ENCODE data around the gene ZNF276.

Gene ZNF276

DNA sequence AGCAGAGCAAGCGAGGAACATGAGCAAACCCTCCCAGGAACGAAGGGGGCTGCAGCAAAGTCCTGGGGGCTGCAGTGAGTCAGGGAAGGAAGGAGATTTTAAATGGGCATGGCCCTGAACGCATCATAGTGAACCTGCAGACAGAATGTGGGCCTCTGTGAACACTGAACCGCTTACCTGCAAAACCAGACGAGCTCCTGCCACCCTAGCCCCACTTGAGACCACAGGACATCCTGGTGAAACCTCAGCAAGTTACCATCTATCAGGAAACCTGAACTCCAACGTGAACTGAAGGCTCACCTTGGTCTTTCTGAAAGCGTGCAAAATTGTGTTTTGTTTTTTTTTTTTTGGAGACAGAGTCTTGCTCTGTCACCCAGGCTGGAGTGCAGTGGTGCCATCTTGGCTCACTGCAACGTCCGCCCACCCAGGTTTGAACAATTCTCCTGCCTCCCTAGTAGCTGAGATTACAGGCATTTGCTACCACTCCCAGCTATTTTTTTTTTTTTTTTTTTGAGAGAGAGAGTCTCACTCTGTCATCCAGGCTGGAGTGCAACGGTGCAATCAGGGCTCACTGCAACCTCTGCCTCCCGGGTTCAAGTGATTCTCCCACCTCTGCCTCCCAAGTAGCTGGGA, 64.3 kb downstream of the ZNF276 start:
- no peak for DNase-seq (ENCODE audit: low read depth in 2 of 2)

DNA sequence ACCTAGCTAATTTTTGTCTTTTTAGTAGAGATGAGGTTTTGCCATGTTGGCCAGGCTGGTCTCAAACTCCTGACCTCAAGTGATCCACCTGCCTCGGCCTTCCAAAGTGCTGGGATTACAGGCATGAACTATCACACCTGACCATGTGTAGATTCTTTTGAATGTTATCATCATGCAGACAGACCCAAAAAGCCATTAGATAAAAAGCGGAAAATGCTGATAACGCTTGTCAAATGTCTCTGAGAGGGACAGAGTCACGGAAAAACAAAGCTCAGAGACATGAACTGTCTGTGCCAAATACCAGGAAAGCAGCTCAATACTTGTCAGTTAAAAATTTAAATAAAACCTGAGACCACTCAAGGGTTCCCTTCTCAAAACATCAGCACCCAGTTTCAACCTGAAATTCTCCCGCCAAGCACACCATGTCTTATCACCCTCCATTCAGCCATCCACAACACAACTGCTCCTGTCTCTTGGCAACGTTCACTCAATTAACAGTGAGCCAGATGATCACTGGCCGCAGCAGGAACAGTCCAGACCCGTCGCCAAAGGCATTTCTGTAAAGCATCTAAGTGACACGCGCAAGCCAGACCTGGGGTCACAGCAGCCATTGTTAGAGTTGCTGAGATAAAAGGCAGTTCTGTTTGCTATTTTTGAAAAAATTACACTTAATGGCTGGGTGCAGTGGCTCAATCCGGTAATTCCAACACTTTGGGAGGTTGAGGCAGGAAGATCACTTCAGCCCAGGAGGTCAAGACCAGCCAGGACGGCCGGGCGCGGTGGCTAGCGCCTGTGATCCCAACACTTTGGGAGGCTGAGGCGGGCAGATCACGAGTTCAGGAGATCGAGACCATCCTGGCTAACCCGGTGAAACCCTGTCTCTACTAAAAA, 65.4 kb downstream of the ZNF276 start:
- no peak for DNase-seq (ENCODE audit: low read depth in 2 of 2)

DNA sequence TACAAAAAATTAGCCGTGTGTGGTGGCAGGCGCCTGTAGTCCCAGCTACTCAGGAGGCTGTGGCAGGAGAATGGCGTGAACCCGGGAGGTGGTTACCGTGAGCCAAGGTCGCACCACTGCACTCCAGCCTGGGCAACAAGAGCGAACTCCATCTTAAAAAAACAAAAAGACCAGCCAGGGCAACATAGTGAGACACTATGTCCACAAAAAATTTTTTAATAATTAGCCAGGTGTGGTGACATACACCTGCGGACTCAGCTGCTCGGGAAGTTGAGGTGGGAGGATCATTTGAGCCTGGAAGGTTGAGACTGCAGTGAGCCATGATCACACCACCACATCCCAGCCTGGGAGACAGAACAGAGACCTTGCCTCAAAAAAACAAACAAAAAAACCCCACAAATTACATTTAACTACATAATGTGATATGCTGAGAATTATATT, 66.0 kb downstream of the ZNF276 start:
- DNase-seq (ENCODE audit: low read depth in 2 of 2): no peak
